Measurements from ENCODE around the gene PHAF1.

GRCh38 chr16:67082100-67082499 is 27.6 kb upstream of the PHAF1 start:
- TF ChIP-seq ZBTB26 (CRISPR knock-in tag; IDR thresholded peaks at IDR 0.05; ENCODE audit: borderline replicate concordance) (no peak), CBX2 (IDR thresholded peaks at IDR 0.05; ENCODE audit: low read depth, low read length) (no peak), CBX2 (CRISPR knock-in tag; IDR thresholded peaks at IDR 0.05; ENCODE audit: low read depth) (no peak), SALL2 (CRISPR knock-in tag; IDR thresholded peaks at IDR 0.05) (no peak), RFX5 (IDR thresholded peaks at IDR 0.05; ENCODE audit: low read depth, low read length) (no peak), ARNT2 (CRISPR knock-in tag; IDR thresholded peaks at IDR 0.05; ENCODE audit: low read depth) (no peak), NR3C1 (CRISPR knock-in tag; IDR thresholded peaks at IDR 0.05) (no peak)
- TF ChIP-seq, protein P1, sequence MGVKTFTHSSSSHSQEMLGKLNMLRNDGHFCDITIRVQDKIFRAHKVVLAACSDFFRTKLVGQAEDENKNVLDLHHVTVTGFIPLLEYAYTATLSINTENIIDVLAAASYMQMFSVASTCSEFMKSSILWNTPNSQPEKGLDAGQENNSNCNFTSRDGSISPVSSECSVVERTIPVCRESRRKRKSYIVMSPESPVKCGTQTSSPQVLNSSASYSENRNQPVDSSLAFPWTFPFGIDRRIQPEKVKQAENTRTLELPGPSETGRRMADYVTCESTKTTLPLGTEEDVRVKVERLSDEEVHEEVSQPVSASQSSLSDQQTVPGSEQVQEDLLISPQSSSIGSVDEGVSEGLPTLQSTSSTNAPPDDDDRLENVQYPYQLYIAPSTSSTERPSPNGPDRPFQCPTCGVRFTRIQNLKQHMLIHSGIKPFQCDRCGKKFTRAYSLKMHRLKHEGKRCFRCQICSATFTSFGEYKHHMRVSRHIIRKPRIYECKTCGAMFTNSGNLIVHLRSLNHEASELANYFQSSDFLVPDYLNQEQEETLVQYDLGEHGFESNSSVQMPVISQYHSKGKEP (CRISPR knock-in tag; IDR thresholded peaks at IDR 0.05), result no peak
- TF ChIP-seq, protein P2, sequence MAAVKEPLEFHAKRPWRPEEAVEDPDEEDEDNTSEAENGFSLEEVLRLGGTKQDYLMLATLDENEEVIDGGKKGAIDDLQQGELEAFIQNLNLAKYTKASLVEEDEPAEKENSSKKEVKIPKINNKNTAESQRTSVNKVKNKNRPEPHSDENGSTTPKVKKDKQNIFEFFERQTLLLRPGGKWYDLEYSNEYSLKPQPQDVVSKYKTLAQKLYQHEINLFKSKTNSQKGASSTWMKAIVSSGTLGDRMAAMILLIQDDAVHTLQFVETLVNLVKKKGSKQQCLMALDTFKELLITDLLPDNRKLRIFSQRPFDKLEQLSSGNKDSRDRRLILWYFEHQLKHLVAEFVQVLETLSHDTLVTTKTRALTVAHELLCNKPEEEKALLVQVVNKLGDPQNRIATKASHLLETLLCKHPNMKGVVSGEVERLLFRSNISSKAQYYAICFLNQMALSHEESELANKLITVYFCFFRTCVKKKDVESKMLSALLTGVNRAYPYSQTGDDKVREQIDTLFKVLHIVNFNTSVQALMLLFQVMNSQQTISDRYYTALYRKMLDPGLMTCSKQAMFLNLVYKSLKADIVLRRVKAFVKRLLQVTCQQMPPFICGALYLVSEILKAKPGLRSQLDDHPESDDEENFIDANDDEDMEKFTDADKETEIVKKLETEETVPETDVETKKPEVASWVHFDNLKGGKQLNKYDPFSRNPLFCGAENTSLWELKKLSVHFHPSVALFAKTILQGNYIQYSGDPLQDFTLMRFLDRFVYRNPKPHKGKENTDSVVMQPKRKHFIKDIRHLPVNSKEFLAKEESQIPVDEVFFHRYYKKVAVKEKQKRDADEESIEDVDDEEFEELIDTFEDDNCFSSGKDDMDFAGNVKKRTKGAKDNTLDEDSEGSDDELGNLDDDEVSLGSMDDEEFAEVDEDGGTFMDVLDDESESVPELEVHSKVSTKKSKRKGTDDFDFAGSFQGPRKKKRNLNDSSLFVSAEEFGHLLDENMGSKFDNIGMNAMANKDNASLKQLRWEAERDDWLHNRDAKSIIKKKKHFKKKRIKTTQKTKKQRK (IDR thresholded peaks at IDR 0.05; ENCODE audit: low read length), result no peak
- TF ChIP-seq, protein P3, sequence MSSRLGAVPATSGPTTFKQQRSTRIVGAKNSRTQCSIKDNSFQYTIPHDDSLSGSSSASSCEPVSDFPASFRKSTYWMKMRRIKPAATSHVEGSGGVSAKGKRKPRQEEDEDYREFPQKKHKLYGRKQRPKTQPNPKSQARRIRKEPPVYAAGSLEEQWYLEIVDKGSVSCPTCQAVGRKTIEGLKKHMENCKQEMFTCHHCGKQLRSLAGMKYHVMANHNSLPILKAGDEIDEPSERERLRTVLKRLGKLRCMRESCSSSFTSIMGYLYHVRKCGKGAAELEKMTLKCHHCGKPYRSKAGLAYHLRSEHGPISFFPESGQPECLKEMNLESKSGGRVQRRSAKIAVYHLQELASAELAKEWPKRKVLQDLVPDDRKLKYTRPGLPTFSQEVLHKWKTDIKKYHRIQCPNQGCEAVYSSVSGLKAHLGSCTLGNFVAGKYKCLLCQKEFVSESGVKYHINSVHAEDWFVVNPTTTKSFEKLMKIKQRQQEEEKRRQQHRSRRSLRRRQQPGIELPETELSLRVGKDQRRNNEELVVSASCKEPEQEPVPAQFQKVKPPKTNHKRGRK (CRISPR knock-in tag; IDR thresholded peaks at IDR 0.05), result no peak

All from HepG2 (cell line).